DMS114 treated with DMSO at 0.1 percent for 48 hours (cell line): ENCODE results near the gene TBX5.

Source experiments
- DNase-seq: peaks from one replicate; lab custom pipeline; 2025; ENCODE audit not compliant: unreplicated experiment; lab: John Stamatoyannopoulos, UW

TBX5 gene

DNA sequence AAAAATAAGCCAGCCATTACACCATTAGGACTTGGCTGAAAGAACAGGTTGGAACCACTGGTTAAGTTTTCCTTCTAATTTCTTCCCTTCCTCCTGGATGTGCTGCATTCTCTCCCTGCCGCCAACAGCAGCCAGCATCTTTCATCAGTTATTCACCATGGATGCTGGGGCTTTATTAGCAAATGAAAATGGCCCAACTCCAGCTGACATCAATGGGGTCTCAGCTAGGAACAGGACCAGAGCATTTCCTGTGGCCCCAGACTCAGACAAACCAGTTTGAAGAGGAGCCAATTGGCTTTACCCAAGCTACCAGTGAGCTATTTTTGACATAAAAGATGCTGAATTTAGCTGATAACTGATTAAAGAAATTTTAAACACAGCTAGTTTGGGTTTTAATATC, 26.0 kb upstream of the TBX5 start:
- DNase-seq, result no peak

DNA sequence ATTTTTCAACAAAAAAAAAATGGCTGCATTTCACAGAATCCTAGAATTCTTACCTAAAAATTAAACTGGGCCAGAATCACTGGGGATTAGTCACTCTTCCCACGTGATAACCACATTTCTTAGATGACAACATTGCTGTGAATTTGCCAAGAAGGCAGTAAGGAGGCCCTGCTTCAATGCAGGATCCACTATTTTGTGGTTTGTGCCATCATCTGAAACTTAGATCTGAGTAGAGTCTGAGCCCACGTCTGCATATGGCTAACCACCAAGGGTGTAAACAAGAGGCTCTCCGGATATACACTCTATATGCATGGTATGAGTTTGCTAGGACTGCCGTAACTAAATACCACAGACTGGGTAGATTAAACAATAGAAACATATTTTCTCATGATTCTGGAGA, 24.4 kb upstream of the TBX5 start:
- no peak for DNase-seq

DNA sequence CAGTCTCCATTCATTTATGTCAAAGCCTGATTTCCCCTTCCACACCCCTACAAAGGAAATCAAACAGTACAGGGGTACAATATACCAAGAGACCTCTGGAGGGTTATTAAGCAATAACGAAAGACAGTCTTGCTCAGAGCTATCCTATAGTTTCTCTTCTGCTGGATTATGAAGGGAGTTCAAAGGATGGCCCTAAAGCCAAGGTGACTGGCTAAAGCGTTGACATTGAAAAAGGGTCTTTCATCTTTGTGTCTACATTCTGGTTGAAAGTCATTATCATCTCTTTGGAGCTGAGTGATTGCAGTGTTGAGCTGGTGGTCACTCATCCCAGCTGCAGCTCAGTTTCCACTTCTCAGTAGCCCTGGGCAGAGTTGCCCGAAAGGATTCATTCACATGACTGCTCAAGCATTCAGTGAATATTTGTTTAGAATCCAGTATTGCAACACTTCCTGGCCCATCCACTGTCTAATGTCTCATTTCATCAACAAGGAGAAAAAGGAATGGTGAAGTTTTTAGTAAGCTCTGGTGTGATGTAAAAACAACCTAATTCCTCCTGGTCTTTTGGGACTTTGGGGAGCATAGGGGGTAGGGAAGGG, 19.2 kb upstream of the TBX5 start:
- DNase-seq, result no peak

DNA sequence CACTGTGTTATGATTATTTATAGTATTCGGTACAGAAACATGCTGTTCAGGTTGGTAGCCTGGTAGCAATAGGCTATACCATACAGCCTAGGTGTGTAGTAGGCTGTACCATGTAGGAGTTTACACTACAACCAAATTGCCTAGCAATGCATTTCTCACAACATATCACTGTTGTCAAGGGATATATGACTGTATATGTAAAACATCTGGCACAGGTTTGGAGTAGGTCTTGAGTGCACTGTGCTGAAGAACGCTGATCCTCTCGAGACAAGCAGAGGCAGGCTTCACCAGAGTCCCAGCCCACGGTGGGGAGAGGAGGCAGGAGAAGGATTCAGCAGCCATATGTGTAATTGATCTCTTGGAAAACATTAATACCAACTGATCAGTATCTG, 15.0 kb upstream of the TBX5 start:
- DNase-seq, result no peak

DNA sequence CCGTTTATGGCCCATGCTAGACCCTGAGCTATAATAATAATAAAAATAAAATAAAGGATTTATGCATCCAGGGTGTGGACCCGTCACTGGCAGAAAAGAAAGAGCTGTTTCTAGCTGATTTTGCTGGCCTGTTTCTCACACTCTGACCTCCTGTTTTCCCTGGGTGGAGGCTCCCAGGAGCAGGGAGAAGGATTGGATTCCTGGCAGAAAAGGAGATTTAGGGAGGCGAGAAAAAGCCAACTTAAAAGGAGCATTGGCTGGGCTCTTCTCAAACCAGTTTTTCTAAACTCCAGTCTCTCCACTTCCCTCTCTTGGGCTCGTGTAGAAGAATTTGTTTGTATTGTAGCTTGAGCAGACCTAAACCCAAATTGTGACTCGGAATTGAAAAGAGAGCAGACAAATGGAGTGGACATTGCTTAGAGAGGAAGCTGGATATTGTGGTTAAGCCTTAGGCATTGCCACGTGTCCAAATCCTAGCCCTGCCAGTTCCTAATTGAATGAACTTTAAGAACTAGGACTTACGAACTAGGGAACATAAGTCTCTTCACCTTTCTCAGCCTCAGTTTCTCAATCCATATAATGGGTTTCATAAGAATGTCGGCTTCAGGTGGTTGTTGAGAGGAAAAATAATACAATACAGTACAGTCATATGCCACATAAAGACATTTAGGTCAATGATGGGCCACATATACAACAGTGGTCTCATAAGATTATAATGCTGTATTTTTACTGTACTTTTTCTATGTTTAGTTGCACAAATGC, 14.4 kb upstream of the TBX5 start:
- DNase-seq, result no peak

DNA sequence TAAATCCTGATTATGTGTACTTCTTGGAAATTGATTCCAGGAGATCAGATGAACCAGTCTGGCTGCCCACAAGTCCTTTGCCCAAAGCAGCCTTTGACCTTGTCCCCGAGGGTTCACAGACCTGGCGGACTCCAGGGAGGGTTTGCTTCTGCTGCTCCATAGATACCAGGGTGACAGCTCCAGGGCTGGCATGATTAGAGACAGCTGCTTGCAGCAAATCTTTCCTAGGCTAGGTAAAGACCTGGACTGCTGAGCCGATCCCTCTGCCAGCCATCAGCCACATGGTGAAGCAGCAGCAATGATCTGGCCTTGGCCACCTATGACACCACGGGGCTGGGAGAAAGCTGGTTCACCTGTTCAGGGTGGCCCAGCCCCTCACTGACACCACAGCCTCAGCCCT, 10.1 kb upstream of the TBX5 start:
- no peak for DNase-seq

DNA sequence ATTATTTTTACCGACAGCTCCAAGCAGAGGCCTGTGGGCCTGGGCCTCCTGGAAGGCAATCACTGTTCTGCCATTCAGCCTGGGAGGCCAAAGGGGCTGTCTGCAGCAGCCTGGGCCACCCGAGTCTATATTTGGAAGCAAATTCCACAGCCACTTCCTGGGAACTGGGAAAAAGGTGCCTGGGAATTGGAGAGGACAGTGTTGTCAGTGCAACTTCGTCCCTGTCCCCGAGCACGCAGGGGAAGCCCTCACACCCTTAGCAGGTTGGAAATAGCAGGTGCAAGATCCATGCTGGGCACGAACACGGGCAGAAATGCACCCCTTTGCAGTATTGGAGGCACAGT, 9.6 kb upstream of the TBX5 start:
- DNase-seq, result no peak

DNA sequence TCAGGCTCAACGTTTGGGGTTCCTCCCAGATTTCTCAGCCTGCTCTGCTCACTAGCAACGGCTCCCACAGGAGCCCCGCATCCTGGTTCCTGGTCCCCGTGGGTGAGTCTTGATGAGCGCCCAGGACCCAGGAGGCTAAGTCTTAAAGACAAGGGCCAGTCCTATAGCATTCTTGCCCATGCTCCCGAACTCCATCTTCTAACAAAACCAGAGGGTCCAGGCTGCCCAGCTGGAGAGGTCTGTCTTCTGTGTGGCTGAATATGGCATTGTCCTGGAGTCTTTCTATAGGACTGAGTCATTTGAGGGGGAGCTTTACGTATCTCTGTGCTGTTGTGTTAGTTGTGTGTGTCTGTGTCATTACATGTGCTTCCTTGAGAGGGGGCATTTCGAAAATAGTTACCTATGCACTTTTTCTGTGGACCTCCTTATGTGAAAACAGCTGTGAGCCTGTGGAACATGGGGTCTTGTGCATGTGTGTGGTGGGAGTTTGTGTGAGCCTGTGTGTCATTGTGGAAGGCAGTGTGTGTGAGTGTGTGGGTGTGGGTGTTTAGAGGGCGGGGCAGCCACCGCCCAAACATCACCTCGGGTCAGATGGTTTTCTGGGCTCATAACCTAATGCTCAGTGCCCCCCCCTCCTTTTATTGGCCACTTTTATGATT, 9.1 kb upstream of the TBX5 start:
- no peak for DNase-seq

DNA sequence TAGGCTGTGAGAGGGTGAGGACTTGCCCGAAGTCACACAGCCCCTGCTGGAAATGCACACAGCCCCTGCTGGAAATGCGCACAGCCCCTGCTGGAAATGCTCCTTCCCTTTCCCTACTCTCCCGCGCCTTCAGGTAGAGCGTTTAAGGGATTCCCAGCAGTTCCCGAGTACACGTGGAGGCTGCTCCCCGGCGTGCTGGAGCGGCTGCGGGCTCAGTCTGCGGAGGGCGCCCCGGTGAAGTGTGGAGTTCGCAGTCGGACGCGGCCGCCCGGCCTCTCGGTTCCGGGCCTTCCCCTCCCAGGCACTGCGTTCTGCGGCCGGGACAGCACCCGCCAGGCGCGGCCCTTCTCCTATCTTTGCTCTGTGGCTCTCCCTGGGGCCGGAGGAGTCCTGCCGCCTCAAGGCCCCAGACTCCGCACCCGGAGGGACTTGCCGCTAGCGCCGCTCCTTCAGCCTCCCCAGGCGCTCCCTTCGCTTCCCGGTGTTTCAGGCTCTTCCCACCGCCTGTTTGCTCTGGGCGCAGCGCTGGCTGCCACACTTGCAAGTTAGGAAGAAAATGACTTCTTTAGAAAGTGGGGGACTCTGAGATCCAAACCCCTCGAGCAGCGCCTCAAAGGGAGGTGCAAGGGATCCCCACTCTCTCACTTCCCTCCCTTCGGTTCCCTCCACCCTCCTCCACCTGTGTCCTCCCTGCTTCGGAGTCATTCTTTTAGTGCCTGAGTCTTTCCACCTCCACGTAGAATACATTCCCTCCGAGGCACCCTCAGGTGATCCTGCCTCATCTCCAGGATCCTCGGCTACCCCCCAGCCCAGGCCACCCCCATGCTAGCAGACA, 8.3 kb upstream of the TBX5 start:
- DNase-seq, result no peak

DNA sequence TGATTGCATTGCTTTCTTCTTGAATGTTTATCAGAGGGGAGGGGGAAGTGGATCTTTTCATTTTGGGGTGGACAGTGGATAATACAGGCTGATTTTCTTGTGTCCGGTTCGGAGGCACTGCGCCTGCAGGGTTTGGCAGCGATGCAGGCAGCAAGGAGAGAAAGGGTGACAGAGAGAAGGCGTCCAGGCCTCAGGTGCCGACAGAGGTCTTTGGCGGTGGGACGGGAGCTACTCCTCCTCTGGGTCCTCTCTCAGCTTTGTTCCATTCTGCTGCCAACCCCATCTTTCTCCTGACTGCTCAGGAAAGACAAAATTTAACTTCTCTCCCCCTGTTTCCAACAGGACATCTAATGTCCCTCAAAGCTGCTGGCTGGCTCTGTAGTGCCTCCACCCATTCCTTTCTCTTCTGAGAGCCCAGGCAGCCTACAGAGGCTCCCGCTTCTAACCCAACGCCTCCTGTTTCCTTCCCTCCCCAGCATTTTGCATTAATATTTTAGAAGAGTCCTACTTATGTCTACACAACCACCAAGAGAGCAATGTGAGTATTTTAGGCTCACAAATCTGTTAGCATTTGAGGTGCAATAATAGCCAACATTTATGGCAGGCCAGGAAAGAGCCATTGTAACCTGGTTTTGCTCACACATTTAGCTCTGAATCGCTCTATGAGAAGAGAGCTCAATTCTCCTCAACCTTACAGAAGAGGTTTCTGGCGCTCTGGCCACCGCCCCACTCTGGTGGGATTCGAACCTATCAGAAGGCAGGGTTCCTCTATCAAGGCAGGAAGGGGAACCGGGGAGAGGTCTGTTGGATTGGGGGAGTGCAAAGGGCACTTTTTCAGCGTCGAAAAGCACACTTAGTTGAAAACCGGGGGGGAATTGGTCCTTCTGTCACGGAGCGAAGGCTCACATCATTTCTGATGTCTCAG, 7.1 kb upstream of the TBX5 start:
- DNase-seq, result no peak

DNA sequence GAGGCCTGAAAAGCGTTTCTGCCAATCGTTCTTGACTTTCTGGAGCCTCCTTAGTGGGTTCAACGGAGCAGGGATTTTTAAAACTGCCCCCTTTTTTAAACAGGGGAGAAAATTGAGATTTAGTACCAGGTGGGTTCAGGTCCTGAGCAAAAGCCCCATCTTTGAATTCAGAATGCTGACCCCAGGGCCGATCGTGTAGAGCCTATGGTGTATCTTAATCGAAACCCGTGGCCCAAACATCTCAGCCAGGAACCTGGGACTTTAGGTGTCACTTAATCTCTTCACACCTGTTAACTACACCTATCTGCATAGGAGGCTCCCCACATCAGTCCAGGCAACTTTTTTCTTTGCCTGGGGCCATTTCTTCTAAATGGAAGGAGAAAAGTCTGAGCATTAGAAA, 6.4 kb upstream of the TBX5 start:
- no peak for DNase-seq

DNA sequence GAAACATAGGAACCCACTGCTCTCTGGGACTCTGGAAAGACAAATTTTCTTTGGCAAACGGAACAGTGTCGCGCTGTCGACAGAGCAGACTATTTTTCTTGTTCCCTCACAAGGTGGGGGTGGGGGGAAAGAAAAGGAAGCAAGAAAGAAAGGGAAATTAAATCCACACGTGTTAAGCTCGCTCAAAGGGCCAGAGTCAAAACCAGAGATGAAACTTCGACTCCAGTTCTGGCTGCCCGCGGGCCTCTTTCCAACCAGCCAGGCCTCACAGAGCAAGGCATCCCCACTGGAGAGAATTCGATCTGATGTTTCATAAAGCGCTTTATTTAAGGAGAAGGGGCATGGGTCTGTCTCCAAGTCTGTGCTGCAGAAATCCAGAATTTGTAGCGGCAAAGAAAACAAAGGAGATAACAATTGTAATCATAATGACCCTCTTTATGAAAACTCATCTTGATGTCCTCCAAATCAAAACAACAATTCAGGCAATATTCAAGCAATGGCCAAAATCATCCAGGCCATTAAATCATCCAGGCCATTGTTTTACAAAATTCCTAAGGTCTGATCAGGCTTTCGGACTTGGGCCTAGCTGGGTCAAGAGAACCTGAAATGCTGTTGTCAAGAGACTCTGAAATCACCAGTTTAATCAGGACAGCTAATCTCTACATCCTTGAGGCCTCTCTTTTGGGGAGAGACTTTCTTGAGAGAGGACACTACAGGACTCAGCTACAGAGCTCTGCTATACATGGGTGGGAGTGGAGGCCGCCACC, 5.3 kb upstream of the TBX5 start:
- DNase-seq, result no peak

DNA sequence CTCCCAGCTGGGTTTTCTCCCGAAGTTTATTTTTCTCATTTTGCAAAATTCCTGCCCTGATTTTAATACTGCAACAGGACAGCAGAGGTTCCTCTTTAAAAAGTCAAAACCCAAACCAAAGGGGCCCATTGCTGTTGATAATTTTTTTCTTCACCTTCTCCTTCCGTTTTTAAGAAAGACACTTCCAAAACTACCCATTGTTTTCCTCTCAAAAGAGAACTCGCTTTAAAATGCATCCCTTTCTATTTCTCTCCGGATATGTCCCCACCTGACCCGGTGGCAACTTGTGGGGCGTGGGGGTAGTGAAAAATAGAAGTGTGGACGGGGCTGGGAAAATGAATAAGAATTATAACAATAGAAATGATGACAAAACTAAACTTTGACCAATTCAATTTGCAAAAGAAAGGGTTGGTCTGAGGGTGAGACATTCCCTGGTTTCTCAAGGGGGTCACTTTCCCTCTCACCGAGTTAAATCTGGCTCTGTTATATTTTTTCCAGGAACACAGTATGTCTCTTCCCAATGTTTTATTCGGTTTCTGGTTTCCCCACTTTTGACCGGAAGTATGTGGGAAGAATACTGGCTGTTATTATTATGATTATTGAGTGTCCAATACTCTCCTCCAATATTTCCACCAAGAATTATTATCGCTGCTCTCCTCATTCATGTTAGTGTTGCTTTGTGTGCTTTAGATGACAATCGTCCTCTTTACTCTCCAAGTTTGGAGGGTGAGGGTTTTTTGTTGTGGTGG, 4.1 kb upstream of the TBX5 start:
- DNase-seq, result no peak

DNA sequence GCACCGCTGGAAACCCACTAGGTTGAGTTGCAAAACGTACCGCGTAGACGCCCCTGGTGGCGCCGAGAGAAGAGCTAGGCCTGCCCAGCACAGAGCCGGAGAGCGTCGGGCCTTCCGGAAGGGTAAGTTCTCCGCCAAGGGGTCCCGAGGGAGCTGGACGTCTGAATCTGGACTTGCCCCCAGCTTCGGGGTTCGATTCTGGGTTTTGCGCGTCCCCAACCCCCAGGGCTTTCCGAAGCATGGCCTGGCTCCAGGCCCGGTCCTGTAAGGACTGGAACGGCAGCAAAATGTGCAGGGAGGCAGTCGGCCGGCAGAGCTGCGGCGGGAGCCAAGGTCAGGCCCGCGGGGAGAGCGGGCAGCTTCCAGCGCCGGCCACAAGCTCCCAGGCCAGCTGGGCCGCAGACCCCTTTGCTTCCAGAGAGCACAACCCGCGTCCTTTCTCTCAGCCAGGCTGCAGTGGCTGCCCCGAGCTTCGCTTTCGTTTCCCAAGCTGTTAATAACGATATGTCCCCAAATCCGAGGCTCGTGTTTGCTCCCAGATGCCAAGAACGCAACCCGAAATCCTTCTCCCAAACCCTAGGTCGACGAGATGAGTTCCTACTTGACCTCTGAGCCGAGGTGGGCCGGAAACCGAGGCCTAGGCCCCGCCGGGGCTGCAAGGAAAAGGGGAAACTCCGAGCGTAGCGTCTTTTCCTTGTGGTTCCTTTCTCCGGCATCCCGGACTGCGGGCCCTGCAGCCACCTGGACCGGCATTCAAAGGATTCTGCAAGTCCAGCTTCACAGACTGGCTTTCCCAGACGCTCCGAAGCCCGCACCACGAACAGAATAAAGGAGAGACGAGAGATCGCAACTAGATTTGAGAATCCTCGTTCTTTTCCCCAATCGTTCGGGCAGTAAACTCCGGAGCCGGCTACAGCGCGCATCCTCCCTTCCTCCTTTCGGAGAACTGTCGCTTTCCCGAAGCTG, 3.2 kb upstream of the TBX5 start:
- no peak for DNase-seq

DNA sequence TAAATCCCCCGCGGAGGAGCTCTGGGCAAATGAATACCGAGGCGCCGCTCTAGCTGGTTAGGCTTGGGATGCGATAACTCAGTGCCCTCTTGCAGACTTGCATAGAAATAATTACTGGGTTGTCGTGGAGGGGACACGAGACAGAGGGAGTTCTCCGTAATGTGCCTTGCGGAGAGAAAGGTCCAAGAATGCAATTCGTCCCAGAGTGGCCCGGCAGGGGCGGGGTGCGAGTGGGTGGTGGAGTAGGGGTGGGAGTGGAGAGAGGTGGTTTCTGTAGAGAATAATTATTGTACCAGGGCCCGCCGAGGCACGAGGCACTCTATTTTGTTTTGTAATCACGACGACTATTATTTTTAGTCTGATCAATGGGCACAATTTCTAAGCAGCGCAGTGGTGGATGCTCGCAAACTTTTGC, 2.5 kb upstream of the TBX5 start:
- DNase-seq, result no peak

DNA sequence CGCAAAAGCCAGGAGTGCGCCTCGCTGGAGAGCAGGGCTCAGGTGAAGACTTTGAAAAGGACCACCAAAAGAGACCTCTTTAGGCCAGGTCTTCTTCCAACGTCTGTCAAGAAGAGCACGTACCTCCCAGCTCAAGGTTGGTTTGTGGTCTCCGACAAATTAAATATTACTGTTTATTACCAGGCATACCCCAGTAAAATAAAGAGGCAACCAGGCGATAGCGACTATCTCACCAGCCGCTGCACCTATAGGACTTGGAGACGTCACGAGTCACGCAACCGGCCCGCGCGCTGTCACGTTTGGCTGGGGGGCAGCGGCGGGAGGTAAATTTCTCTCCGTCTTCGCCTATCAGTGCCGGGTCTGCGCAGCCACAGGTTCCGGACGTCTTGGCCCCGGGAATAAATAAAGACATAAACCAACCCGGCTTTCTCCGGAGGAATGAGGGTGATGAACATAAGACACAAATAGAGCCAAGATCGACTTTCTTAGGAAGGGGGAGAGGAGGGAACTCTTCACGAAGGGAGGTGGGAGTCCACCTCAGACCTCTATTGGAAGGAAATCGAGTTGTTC, 2.0 kb upstream of the TBX5 start:
- no peak for DNase-seq

DNA sequence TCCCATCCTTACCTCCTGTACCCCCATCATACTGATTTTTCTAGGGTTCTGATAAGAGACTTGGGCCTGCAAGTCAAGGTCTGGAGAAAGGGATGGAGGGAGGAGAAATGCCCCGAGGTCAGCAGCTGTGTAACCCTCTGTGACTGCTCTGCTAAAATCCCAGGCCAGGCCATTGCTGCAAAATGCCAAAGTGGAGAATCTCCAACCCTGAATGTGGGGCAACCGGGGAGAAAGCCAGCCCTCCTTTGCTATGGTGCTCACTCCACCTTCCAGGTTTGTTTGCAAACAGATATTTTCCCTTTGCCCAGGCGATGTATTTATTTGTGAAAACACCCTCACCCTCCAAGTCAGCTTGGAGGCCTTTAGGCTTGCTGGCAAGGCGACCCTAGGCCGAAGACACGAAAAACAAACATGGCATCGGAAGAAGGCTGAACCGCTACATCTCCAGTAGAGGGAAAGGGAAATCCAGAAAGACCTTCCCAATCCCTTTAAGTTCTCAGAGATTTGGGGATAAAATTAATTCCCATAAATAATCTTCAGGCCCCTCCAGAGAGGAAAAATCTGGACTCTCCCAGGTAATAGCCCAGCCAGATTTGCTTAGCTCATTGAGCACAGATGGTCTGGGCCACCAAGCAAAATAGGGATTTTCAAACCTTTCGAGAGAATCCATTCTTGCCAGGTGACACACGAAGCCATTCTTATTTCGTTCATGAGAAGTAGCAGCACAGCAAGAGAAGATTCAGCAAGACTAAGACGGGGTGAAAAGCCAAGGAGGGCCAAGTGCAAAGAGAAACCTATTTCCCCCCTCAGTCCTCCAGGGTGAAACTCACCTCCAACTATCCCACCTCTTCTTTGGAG, 1.3 kb upstream of the TBX5 start:
- no peak for DNase-seq
